ENCODE data around the gene IL31. TPM values are rescaled to one million over a fixed set of nuclear protein-coding genes. Genes with fewer than 3 reads are reported as not detected.

The IL31 gene
- total and polyA plus RNA-seq, 2 of the 4 experiments (the other 2 are of a cell fraction) = not detected

GRCh38 chr12:122127839-122128238 is 46.2 kb downstream of the IL31 start:
- Histone ChIP-seq H3K79me1 (ENCODE audit: low read depth in 1 of 2, low read length in 2 of 2) (peaks cover 6 to 34% of the 10 kb centered on the region in 2 experiments), H3K56ac (ENCODE audit: extremely low read depth, insufficient read depth, low read length) (no peak overlapping the region), H3K4me1 (ENCODE audit: control insufficient read depth, insufficient read depth, low read length) (peaks cover 7% of the 10 kb centered on the region; the same call in 1 of the 2 replicates), H2BK20ac (ENCODE audit: low read depth, low read length) (no peak overlapping the region), H4K5ac (ENCODE audit: low read depth, low read length) (no peak overlapping the region), H3K9ac (ENCODE audit: low read depth, low read length) (no peak overlapping the region), H3K27ac (ENCODE audit: insufficient read depth, low read length) (no peak overlapping the region), H2AK5ac (ENCODE audit: low read depth, low read length) (no peak overlapping the region), H2AK9ac (replicated peaks; ENCODE audit: low read depth, low read length, poor library complexity) (no peak overlapping the region), H2BK120ac (ENCODE audit: low read depth, low read length) (no peak overlapping the region), H3K9me3 (ENCODE audit: control insufficient read depth, insufficient read depth, low read length) (no peaks in the 10 kb centered on the region), H4K8ac (ENCODE audit: low read depth in 2 of 2, low read length in 2 of 2) (no peak overlapping the region), H2BK15ac (ENCODE audit: low read depth, low read length) (no peak overlapping the region), H3K9me1 (ENCODE audit: insufficient read depth, low read length) (no peaks in the 10 kb centered on the region), H2BK5ac (ENCODE audit: low read depth, low read length, poor library complexity, severe bottlenecking) (no peak overlapping the region), H3K4me2 (ENCODE audit: low read depth, low read length) (no peak overlapping the region), H4K20me1 (ENCODE audit: insufficient read depth, low read length) (peaks cover 33% of the 10 kb centered on the region), H3K36me3 (ENCODE audit: control insufficient read depth, insufficient read depth, low read length) (peaks cover 38% of the 10 kb centered on the region), H4K91ac (ENCODE audit: insufficient read depth, low read depth, low read length) (no peak overlapping the region), H3K4me3 (ENCODE audit: insufficient read depth, low read depth, low read length) (no peak overlapping the region), H3K23ac (ENCODE audit: low read depth, low read length) (no peak overlapping the region), H3K14ac (replicated peaks; ENCODE audit: low read depth, low read length) (no peak overlapping the region), H3K4ac (ENCODE audit: low read depth, low read length) (no peak overlapping the region), H3K18ac (ENCODE audit: low read depth, low read length) (no peak overlapping the region), H3K27me3 (ENCODE audit: control insufficient read depth, insufficient read depth, low read length) (no peaks in the 10 kb centered on the region), H2AFZ (replicated peaks; ENCODE audit: low read length, poor library complexity) (no peak overlapping the region)
- dilution Hi-C loops (cut with HindIII; ENCODE audit: low sequenced_read_pairs, unreplicated experiment) (no loop called here), in situ Hi-C loops (cut with MboI; ENCODE audit: low sequenced_read_pairs) (no loop called here), intact Hi-C loops (cut with micrococcal nuclease) (no loop called here)
- TF ChIP-seq CTCF (conservative IDR thresholded peaks at IDR 0.05; ENCODE audit: low read depth, low read length) (no peak), SMC3 (IDR thresholded peaks at IDR 0.05; ENCODE audit: low read depth, low read length) (no peak), RAD21 (IDR thresholded peaks at IDR 0.05; ENCODE audit: low read length) (no peak), CHD1 (IDR thresholded peaks at IDR 0.05; ENCODE audit: low read depth, low read length) (no peak), NFE2L2 (IDR thresholded peaks at IDR 0.05; ENCODE audit: low read depth, low read length) (no peak), RFX5 (IDR thresholded peaks at IDR 0.05; ENCODE audit: low read depth, low read length) (no peak), ELK1 (IDR thresholded peaks at IDR 0.05; ENCODE audit: borderline replicate concordance, low read depth, low read length) (no peak)
- ATAC-seq (ENCODE audit: low read depth) (no peak), DNase-seq (no peak)
- POLR2A ChIA-PET (ENCODE audit: unreplicated experiment) = no interaction called here
- BruUV-seq (replicated peaks) = no TSS peak
- 78% methylated on average over 6 of the region's 13 CpGs; no CpG with 5 or more reads in 1 of the 2 experiments for WGBS, 2 experiments (ENCODE audit: extremely low coverage in 2 of 2, insufficient read length in 1 of 2)
- CTCF ChIA-PET = interaction anchor here (0.6 kb wide), 1 partner anchor 1409 kb away, joined by 4 read pairs; no protein-coding TSS in a partner anchor

All from IMR-90 (cell line).